ENCODE results near the gene CACNA2D1. TPM values are rescaled to one million over a fixed set of nuclear protein-coding genes. Genes with fewer than 3 reads are reported as not detected.

CACNA2D1 gene
- total RNA-seq, 1 experiment from 2014 or later = 25.4 TPM

- DNase-seq = no peak
- Histone ChIP-seq H3K36me3 (no peaks in the 10 kb centered on the region), H3K27ac (no peak overlapping the region), H3K4me3 (no peak overlapping the region), H3K9me3 (replicated peaks) (no peaks in the 10 kb centered on the region), H3K27me3 (no peaks in the 10 kb centered on the region), H3K4me1 (no peaks in the 10 kb centered on the region)
Measured at GRCh38 chr7:81934596-81935301, 508.8 kb downstream of the CACNA2D1 start.

- no peaks in the 10 kb centered on the region for H3K36me3 ChIP-seq
- no peak for DNase-seq
Measured at GRCh38 chr7:81932936-81933335, 510.6 kb downstream of the CACNA2D1 start.

GRCh38 chr7:81929386-81929785 lies 514.2 kb downstream of the CACNA2D1 start:
- no peak for DNase-seq
- no peaks in the 10 kb centered on the region for H3K9me3 ChIP-seq (replicated peaks)
- H3K27me3 ChIP-seq = no peaks in the 10 kb centered on the region
- no peak overlapping the region for H3K27ac ChIP-seq
- H3K4me3 ChIP-seq = no peak overlapping the region
- no peaks in the 10 kb centered on the region for H3K36me3 ChIP-seq
- H3K4me1 ChIP-seq = no peaks in the 10 kb centered on the region

More at GRCh38 chr7:81932936-81933335, 510.6 kb downstream of the CACNA2D1 start:
- Histone ChIP-seq H3K27me3 (no peaks in the 10 kb centered on the region), H3K4me1 (no peaks in the 10 kb centered on the region), H3K4me3 (no peak overlapping the region), H3K27ac (no peak overlapping the region), H3K9me3 (replicated peaks) (no peaks in the 10 kb centered on the region)

GRCh38 chr7:81926154-81926553 lies 517.4 kb downstream of the CACNA2D1 start:
- no peaks in the 10 kb centered on the region for H3K27me3 ChIP-seq
- no peak for DNase-seq
- H3K9me3 ChIP-seq (replicated peaks) = no peaks in the 10 kb centered on the region
- H3K4me3 ChIP-seq = no peak overlapping the region
- no peak overlapping the region for H3K27ac ChIP-seq
- H3K36me3 ChIP-seq = no peaks in the 10 kb centered on the region
- no peaks in the 10 kb centered on the region; the same call in 1 of the 2 replicates for H3K4me1 ChIP-seq

- no peaks in the 10 kb centered on the region for H3K9me3 ChIP-seq (replicated peaks)
- no peak overlapping the region for H3K4me3 ChIP-seq
- H3K4me1 ChIP-seq = no peaks in the 10 kb centered on the region; the same call in 1 of the 2 replicates
- H3K36me3 ChIP-seq = no peaks in the 10 kb centered on the region
- DNase-seq = no peak
- no peak overlapping the region for H3K27ac ChIP-seq
- no peaks in the 10 kb centered on the region for H3K27me3 ChIP-seq
Measured at GRCh38 chr7:81925530-81925929, 518.0 kb downstream of the CACNA2D1 start.

- Histone ChIP-seq H3K9me3 (replicated peaks) (no peaks in the 10 kb centered on the region), H3K36me3 (no peaks in the 10 kb centered on the region), H3K4me1 (no peaks in the 10 kb centered on the region; the same call in 1 of the 2 replicates), H3K4me3 (no peak overlapping the region), H3K27ac (no peak overlapping the region), H3K27me3 (no peaks in the 10 kb centered on the region)
- no peak for DNase-seq
Measured at GRCh38 chr7:81924494-81924893, 519.1 kb downstream of the CACNA2D1 start.

GRCh38 chr7:81919494-81919893 lies 524.1 kb downstream of the CACNA2D1 start:
- Histone ChIP-seq H3K4me1 (no peaks in the 10 kb centered on the region; the same call in 1 of the 2 replicates), H3K27me3 (no peaks in the 10 kb centered on the region), H3K36me3 (no peaks in the 10 kb centered on the region), H3K27ac (no peak overlapping the region), H3K9me3 (replicated peaks) (no peaks in the 10 kb centered on the region), H3K4me3 (no peak overlapping the region)
- DNase-seq = no peak

- no peak overlapping the region for H3K27ac ChIP-seq
- H3K9me3 ChIP-seq (replicated peaks) = no peaks in the 10 kb centered on the region; the same call in 1 of the 2 replicates
- H3K4me3 ChIP-seq = no peak overlapping the region
- DNase-seq = no peak
- no peaks in the 10 kb centered on the region for H3K27me3 ChIP-seq
- no peaks in the 10 kb centered on the region for H3K4me1 ChIP-seq
- H3K36me3 ChIP-seq = no peaks in the 10 kb centered on the region
Measured at GRCh38 chr7:81908220-81908619, 535.4 kb downstream of the CACNA2D1 start.

- no peaks in the 10 kb centered on the region for H3K36me3 ChIP-seq
- H3K4me1 ChIP-seq = no peaks in the 10 kb centered on the region
Measured at GRCh38 chr7:81903115-81903514, 540.5 kb downstream of the CACNA2D1 start.

GRCh38 chr7:81902536-81902935 lies 541.0 kb downstream of the CACNA2D1 start:
- Histone ChIP-seq H3K9me3 (replicated peaks) (no peaks in the 10 kb centered on the region), H3K36me3 (no peaks in the 10 kb centered on the region), H3K4me3 (no peak overlapping the region), H3K27ac (no peak overlapping the region), H3K27me3 (no peaks in the 10 kb centered on the region), H3K4me1 (no peaks in the 10 kb centered on the region)
- no peak for DNase-seq

More at GRCh38 chr7:81903115-81903514, 540.5 kb downstream of the CACNA2D1 start:
- no peak overlapping the region for H3K27ac ChIP-seq
- H3K9me3 ChIP-seq (replicated peaks) = no peaks in the 10 kb centered on the region; the same call in 1 of the 2 replicates
- no peaks in the 10 kb centered on the region for H3K27me3 ChIP-seq
- no peak overlapping the region for H3K4me3 ChIP-seq
- DNase-seq = no peak
